ENCODE results near the gene MRPS11.
A peak's percentile ranks its signal among the peaks of the same experiment; 100 is the strongest.

MRPS11 gene

GRCh38 chr15:88438181-88438580, 29.3 kb upstream of the MRPS11 start:
- TF ChIP-seq CTCF (IDR thresholded peaks at IDR 0.05; ENCODE audit: poor library complexity, severe bottlenecking), result no peak
- Histone ChIP-seq H3K9me3 (ENCODE audit: severe bottlenecking) (no peaks in the 10 kb centered on the region), H3K4me1 (ENCODE audit: insufficient read depth, poor library complexity, severe bottlenecking) (no peaks in the 10 kb centered on the region), H3K4me3 (ENCODE audit: severe bottlenecking) (no peak overlapping the region), H3K27me3 (ENCODE audit: insufficient read depth, poor library complexity, severe bottlenecking) (peaks cover 13% of the 10 kb centered on the region), H3K27ac (ENCODE audit: poor library complexity, severe bottlenecking) (no peak overlapping the region), H3K36me3 (ENCODE audit: low read depth) (no peaks in the 10 kb centered on the region)
- DNase-seq (ENCODE audit: low spot score) (no peak), ATAC-seq (ENCODE audit: low read depth) (no peak)

GRCh38 chr15:88440021-88440420, 27.5 kb upstream of the MRPS11 start:
- Histone ChIP-seq H3K4me3 (ENCODE audit: severe bottlenecking) (no peak overlapping the region), H3K36me3 (ENCODE audit: low read depth) (no peaks in the 10 kb centered on the region), H3K9me3 (ENCODE audit: severe bottlenecking) (no peaks in the 10 kb centered on the region), H3K27me3 (ENCODE audit: insufficient read depth, poor library complexity, severe bottlenecking) (peaks cover 7% of the 10 kb centered on the region), H3K4me1 (ENCODE audit: insufficient read depth, poor library complexity, severe bottlenecking) (no peaks in the 10 kb centered on the region), H3K27ac (ENCODE audit: poor library complexity, severe bottlenecking) (no peak overlapping the region)
- ATAC-seq (ENCODE audit: low read depth), result peak; percentile 82
- DNase-seq (ENCODE audit: low spot score), result no peak
- TF ChIP-seq CTCF (IDR thresholded peaks at IDR 0.05; ENCODE audit: poor library complexity, severe bottlenecking), result no peak

- TF ChIP-seq CTCF (IDR thresholded peaks at IDR 0.05; ENCODE audit: poor library complexity, severe bottlenecking), result no peak
- H3K27ac ChIP-seq (ENCODE audit: poor library complexity, severe bottlenecking), result no peak overlapping the region
- DNase-seq (ENCODE audit: low spot score) (no peak), ATAC-seq (ENCODE audit: low read depth) (no peak)
- peaks cover 5% of the 10 kb centered on the region for H3K27me3 ChIP-seq (ENCODE audit: insufficient read depth, poor library complexity, severe bottlenecking)
- H3K9me3 ChIP-seq (ENCODE audit: severe bottlenecking), result no peaks in the 10 kb centered on the region
- H3K4me3 ChIP-seq (ENCODE audit: severe bottlenecking), result no peak overlapping the region
- H3K36me3 ChIP-seq (ENCODE audit: low read depth), result no peaks in the 10 kb centered on the region
- H3K4me1 ChIP-seq (ENCODE audit: insufficient read depth, poor library complexity, severe bottlenecking), result no peaks in the 10 kb centered on the region
Measured at GRCh38 chr15:88441076-88441730, 26.3 kb upstream of the MRPS11 start.

- ATAC-seq (ENCODE audit: low read depth), result no peak; the same call in 2 of the 3 replicates
- no peak overlapping the region for H3K4me3 ChIP-seq (ENCODE audit: severe bottlenecking)
- no peak for DNase-seq (ENCODE audit: low spot score)
- H3K4me1 ChIP-seq (ENCODE audit: insufficient read depth, poor library complexity, severe bottlenecking), result no peaks in the 10 kb centered on the region
- H3K36me3 ChIP-seq (ENCODE audit: low read depth), result no peaks in the 10 kb centered on the region
- H3K9me3 ChIP-seq (ENCODE audit: severe bottlenecking), result no peaks in the 10 kb centered on the region
- TF ChIP-seq CTCF (IDR thresholded peaks at IDR 0.05; ENCODE audit: poor library complexity, severe bottlenecking), result no peak
- H3K27ac ChIP-seq (ENCODE audit: poor library complexity, severe bottlenecking), result no peak overlapping the region
- peaks cover 5% of the 10 kb centered on the region for H3K27me3 ChIP-seq (ENCODE audit: insufficient read depth, poor library complexity, severe bottlenecking)
Measured at GRCh38 chr15:88447206-88447605, 20.3 kb upstream of the MRPS11 start.

GRCh38 chr15:88447741-88448140, 19.8 kb upstream of the MRPS11 start:
- DNase-seq (ENCODE audit: low spot score) (no peak), ATAC-seq (ENCODE audit: low read depth) (no peak)
- Histone ChIP-seq H3K4me3 (ENCODE audit: severe bottlenecking) (no peak overlapping the region), H3K27me3 (ENCODE audit: insufficient read depth, poor library complexity, severe bottlenecking) (peaks cover 5% of the 10 kb centered on the region), H3K27ac (ENCODE audit: poor library complexity, severe bottlenecking) (no peak overlapping the region), H3K36me3 (ENCODE audit: low read depth) (no peaks in the 10 kb centered on the region), H3K4me1 (ENCODE audit: insufficient read depth, poor library complexity, severe bottlenecking) (no peaks in the 10 kb centered on the region), H3K9me3 (ENCODE audit: severe bottlenecking) (no peaks in the 10 kb centered on the region)
- TF ChIP-seq CTCF (IDR thresholded peaks at IDR 0.05; ENCODE audit: poor library complexity, severe bottlenecking), result no peak

All from RWPE2 (cell line).